Astrocyte (in vitro differentiated cells and primary cell): ENCODE measurements around the gene CELF5. TPM values are rescaled to one million over a fixed set of nuclear protein-coding genes. Genes with fewer than 3 reads are reported as not detected.

Experiments used
- DNase-seq: peaks from one replicate; pipeline ENCODE4 v3.0.0-alpha.2; 2010; ENCODE audit warnings: low read depth
- FAIRE-seq: peaks from 2 replicates; lab custom pipeline; 2011; peaks lifted over from hg19 to GRCh38; lab: Jason Lieb, UNC
- H2AFZ ChIP-seq: 2 replicates; pipeline ENCODE4 v1.6.0; 2012; ENCODE audit warnings: low read depth, low read length, inconsistent platforms
- H3K27ac ChIP-seq: 2 replicates; pipeline ENCODE4 v1.5.1; 2011; ENCODE audit warnings: low read depth, low read length, inconsistent platforms
- H3K27me3 ChIP-seq: 2 replicates; pipeline ENCODE4 v1.6.0; 2011; ENCODE audit warnings: low read length, inconsistent platforms; ENCODE audit not compliant: insufficient read depth
- H3K36me3 ChIP-seq: 2 replicates; pipeline ENCODE4 v1.5.1; 2011; ENCODE audit warnings: low read length, inconsistent platforms; ENCODE audit not compliant: insufficient read depth
- H3K4me1 ChIP-seq: 2 replicates; pipeline ENCODE4 v1.5.1; 2011; ENCODE audit warnings: low read length, inconsistent platforms; ENCODE audit not compliant: insufficient read depth
- H3K4me2 ChIP-seq: 2 replicates; pipeline ENCODE4 v1.6.0; 2012; ENCODE audit warnings: low read length, inconsistent platforms
- H3K4me3 ChIP-seq: 2 replicates; pipeline ENCODE4 v1.5.1; 2011; ENCODE audit warnings: low read depth, mild to moderate bottlenecking, low read length, inconsistent platforms; ENCODE audit not compliant: insufficient read depth
- H3K79me2 ChIP-seq: 2 replicates; pipeline ENCODE4 v1.6.0; 2012; ENCODE audit warnings: mild to moderate bottlenecking, low read length, inconsistent platforms; ENCODE audit not compliant: insufficient read depth
- H3K9ac ChIP-seq: 2 replicates; pipeline ENCODE4 v1.6.0; 2012; ENCODE audit warnings: mild to moderate bottlenecking, low read length, inconsistent platforms
- H3K9me3 ChIP-seq: 2 replicates; pipeline ENCODE4 v1.5.1; 2012; ENCODE audit warnings: low read depth, mild to moderate bottlenecking, low read length, inconsistent platforms; ENCODE audit not compliant: insufficient read depth
- H4K20me1 ChIP-seq: 2 replicates; pipeline ENCODE4 v1.6.0; 2012; ENCODE audit warnings: low read length, inconsistent platforms; ENCODE audit not compliant: insufficient read depth
- H3K27ac Mint-ChIP-seq: one replicate; pipeline ENCODE4 v1.8.0; 2021; ENCODE audit warnings: mild to moderate bottlenecking, mixed read lengths; ENCODE audit not compliant: unreplicated experiment
- H3K27me3 Mint-ChIP-seq: one replicate; pipeline ENCODE4 v1.8.0; 2021; ENCODE audit warnings: low read depth, mixed read lengths; ENCODE audit not compliant: unreplicated experiment
- H3K36me3 Mint-ChIP-seq: one replicate; pipeline ENCODE4 v1.8.0; 2021; ENCODE audit warnings: low read depth, mixed read lengths; ENCODE audit not compliant: unreplicated experiment
- H3K4me1 Mint-ChIP-seq: one replicate; pipeline ENCODE4 v1.8.0; 2021; ENCODE audit warnings: low read depth, mixed read lengths; ENCODE audit not compliant: unreplicated experiment
- H3K4me3 Mint-ChIP-seq: one replicate; pipeline ENCODE4 v1.8.0; 2021; ENCODE audit warnings: mild to moderate bottlenecking, moderate library complexity, mixed read lengths; ENCODE audit not compliant: unreplicated experiment
- H3K9me3 Mint-ChIP-seq: one replicate; pipeline ENCODE4 v1.8.0; 2021; ENCODE audit warnings: mild to moderate bottlenecking, mixed read lengths; ENCODE audit not compliant: unreplicated experiment
- CTCF ChIP-seq: IDR thresholded peaks from 2 replicates; pipeline ENCODE4 v1.5.1; 2011; ENCODE audit warnings: low read depth, mild to moderate bottlenecking, inconsistent platforms, low read length, moderate library complexity; ENCODE audit not compliant: insufficient read depth
- EZH2 ChIP-seq: IDR thresholded peaks from 2 replicates; pipeline ENCODE4 v1.6.1; 2012; ENCODE audit warnings: mild to moderate bottlenecking, low read length, inconsistent platforms; ENCODE audit not compliant: insufficient read depth
- total RNA-seq: library from RNA; stranded (reverse); gene quantifications from 2 replicates; pipeline ENCODE4 v1.2.1, GENCODE V29; 2021

The CELF5 gene
- total RNA-seq, 1 donor from 2014 or later: 1.2 TPM

- no peaks in the 10 kb centered on the region for H3K36me3 ChIP-seq
- H3K9me3 Mint-ChIP-seq: peaks cover 2% of the 10 kb centered on the region
- H3K9ac ChIP-seq: no peak overlapping the region
- H3K4me1 ChIP-seq: no peaks in the 10 kb centered on the region
- no peak for DNase-seq
- H3K4me1 Mint-ChIP-seq: no peaks in the 10 kb centered on the region
- H3K4me3 Mint-ChIP-seq: no peak overlapping the region
- H2AFZ ChIP-seq: no peak overlapping the region
- H4K20me1 ChIP-seq: no peaks in the 10 kb centered on the region
- H3K4me3 ChIP-seq: no peak overlapping the region
- H3K36me3 Mint-ChIP-seq: no peaks in the 10 kb centered on the region
- H3K27me3 Mint-ChIP-seq: peaks cover 35% of the 10 kb centered on the region
- no peaks in the 10 kb centered on the region for H3K79me2 ChIP-seq
- H3K27ac ChIP-seq: no peak overlapping the region
- H3K27ac Mint-ChIP-seq: no peak overlapping the region
- TF ChIP-seq EZH2: no peak
- TF ChIP-seq CTCF: no peak
- no peak overlapping the region for H3K4me2 ChIP-seq
- FAIRE-seq: no peak
- no peaks in the 10 kb centered on the region for H3K9me3 ChIP-seq
- peaks cover 26% of the 10 kb centered on the region for H3K27me3 ChIP-seq
Measured at GRCh38 chr19:3266792-3267514, 42.5 kb downstream of the CELF5 start.

GRCh38 chr19:3268326-3268725, 43.9 kb downstream of the CELF5 start:
- Histone ChIP-seq H3K4me2 (no peak overlapping the region), H3K79me2 (no peaks in the 10 kb centered on the region), H3K9me3 (peaks cover 5% of the 10 kb centered on the region), H3K27me3 (peaks cover 32% of the 10 kb centered on the region), H3K9ac (no peak overlapping the region), H2AFZ (no peak overlapping the region), H4K20me1 (no peaks in the 10 kb centered on the region), H3K27ac (no peak overlapping the region), H3K4me3 (no peak overlapping the region), H3K4me1 (no peaks in the 10 kb centered on the region), H3K36me3 (no peaks in the 10 kb centered on the region)
- peaks cover 41% of the 10 kb centered on the region for H3K27me3 Mint-ChIP-seq
- H3K36me3 Mint-ChIP-seq: no peaks in the 10 kb centered on the region
- H3K27ac Mint-ChIP-seq: no peak overlapping the region
- TF ChIP-seq CTCF: no peak
- TF ChIP-seq EZH2: no peak
- DNase-seq (no peak), FAIRE-seq (no peak)
- H3K9me3 Mint-ChIP-seq: peaks cover 2% of the 10 kb centered on the region
- no peak overlapping the region for H3K4me3 Mint-ChIP-seq
- H3K4me1 Mint-ChIP-seq: no peaks in the 10 kb centered on the region

- Histone ChIP-seq H4K20me1 (no peaks in the 10 kb centered on the region), H3K36me3 (no peaks in the 10 kb centered on the region), H3K9ac (no peak overlapping the region), H3K27ac (no peak overlapping the region), H3K79me2 (no peaks in the 10 kb centered on the region), H3K4me1 (no peaks in the 10 kb centered on the region), H3K4me2 (no peak overlapping the region), H3K27me3 (peaks cover 35% of the 10 kb centered on the region), H3K4me3 (no peak overlapping the region), H2AFZ (no peak overlapping the region), H3K9me3 (peaks cover 7% of the 10 kb centered on the region)
- peaks cover 43% of the 10 kb centered on the region for H3K27me3 Mint-ChIP-seq
- no peaks in the 10 kb centered on the region for H3K36me3 Mint-ChIP-seq
- no peak overlapping the region for H3K27ac Mint-ChIP-seq
- FAIRE-seq: no peak
- no peak for DNase-seq
- no peaks in the 10 kb centered on the region for H3K4me1 Mint-ChIP-seq
- peaks cover 2% of the 10 kb centered on the region for H3K9me3 Mint-ChIP-seq
- TF ChIP-seq EZH2 (no peak), CTCF (no peak)
- H3K4me3 Mint-ChIP-seq: no peak overlapping the region
Measured at GRCh38 chr19:3268763-3269162, 44.3 kb downstream of the CELF5 start.
